Measurements from ENCODE around the gene GRIK4. TPM values are rescaled to one million over a fixed set of nuclear protein-coding genes. Genes with fewer than 3 reads are reported as not detected.
"Not testable (repeated sequence)": the region's sequence is repeated elsewhere in the genome, so short reads cannot be mapped to it uniquely, and the experiment has no call there.

The GRIK4 gene
- total and polyA plus RNA-seq, 2 donors (not counting 1 experiment from before 2014, with no cell fraction given), result 0.12 to 0.27 TPM

DNA sequence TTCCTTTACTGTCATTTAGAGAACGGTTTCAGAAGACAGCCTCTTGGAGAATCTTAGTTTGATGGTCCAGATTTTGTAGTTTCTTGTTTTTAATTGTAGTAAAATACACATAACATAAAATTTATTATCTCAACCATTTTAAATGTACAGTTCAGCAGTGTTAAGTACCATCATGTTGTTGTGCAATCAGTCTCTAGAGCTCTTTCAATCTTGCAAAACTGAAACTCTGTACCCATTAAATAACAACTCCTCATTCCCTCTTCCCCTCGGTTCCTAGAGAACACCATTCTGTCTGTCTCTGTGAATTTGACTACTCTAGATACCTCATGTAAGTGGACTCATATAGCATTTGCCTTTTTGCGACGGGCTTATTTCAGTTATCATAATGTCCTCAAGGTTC is 69.8 kb downstream of the GRIK4 start:
- CTCF ChIA-PET, result interaction anchor here (0.9 kb wide), 1 partner anchor 346 kb away, joined by 4 read pairs; no protein-coding TSS in a partner anchor
- Histone ChIP-seq H3K4me3 (ENCODE audit: control extremely low read depth in 1 of 5, extremely low read depth in 1 of 5, insufficient read depth in 1 of 5, low read depth in 2 of 5, low read length in 4 of 5) (no peak overlapping the region), H3K27ac (ENCODE audit: low read length in 2 of 2) (no peak overlapping the region), H3K9ac (ENCODE audit: low read length) (no peak overlapping the region), H3K4me1 (ENCODE audit: control insufficient read depth in 2 of 2, insufficient read depth in 2 of 2, low read length in 2 of 2) (no peaks in the 10 kb centered on the region), H3K79me2 (ENCODE audit: control insufficient read depth, insufficient read depth, low read length) (no peaks in the 10 kb centered on the region), H2AFZ (ENCODE audit: insufficient read depth, low read depth, low read length, poor library complexity, severe bottlenecking) (no peak overlapping the region), H3K36me3 (replicated peaks in 1 of 2; ENCODE audit: control extremely low read depth in 1 of 2, control insufficient read depth in 1 of 2, extremely low read depth in 1 of 2, insufficient read depth in 2 of 2, low read length in 1 of 2) (no peaks in the 10 kb centered on the region), H3K27me3 (replicated peaks in 1 of 4; ENCODE audit: control extremely low read depth in 1 of 4, control insufficient read depth in 3 of 4, insufficient read depth in 4 of 4, low read length in 3 of 4) (peaks cover 0 to 9% (median 2%) of the 10 kb centered on the region in 4 experiments), H3K4me2 (replicated peaks; ENCODE audit: low read depth, low read length, poor library complexity, severe bottlenecking) (no peak overlapping the region), H4K20me1 (ENCODE audit: control insufficient read depth, insufficient read depth, low read length, poor library complexity, severe bottlenecking) (no peaks in the 10 kb centered on the region), H3K9me3 (ENCODE audit: control extremely low read depth in 1 of 3, control insufficient read depth in 2 of 3, insufficient read depth in 1 of 3, low read length in 2 of 3) (no peaks in the 10 kb centered on the region)
- POLR2A ChIA-PET, result no interaction called here
- H3K9me3 Mint-ChIP-seq (ENCODE audit: insufficient read depth), result peaks cover 2% of the 10 kb centered on the region
- peaks cover 43% of the 10 kb centered on the region for H3K27me3 Mint-ChIP-seq
- DNase-seq (no peak), ATAC-seq (ENCODE audit: low read depth) (no peak)
- H3K4me3 Mint-ChIP-seq, result no peak overlapping the region
- no peak overlapping the region for H3K27ac Mint-ChIP-seq
- H3K4me1 Mint-ChIP-seq, result no peaks in the 10 kb centered on the region
- 33% methylated on average over 3 of the region's 4 CpGs for WGBS (ENCODE audit: insufficient coverage)
- intact Hi-C loops (cut with micrococcal nuclease), result no loop called here
- TF ChIP-seq EZH2 (IDR thresholded peaks at IDR 0.05; ENCODE audit: borderline replicate concordance, insufficient read depth, low read depth, low read length, poor library complexity, severe bottlenecking), result no peak
- TF ChIP-seq, protein P1, sequence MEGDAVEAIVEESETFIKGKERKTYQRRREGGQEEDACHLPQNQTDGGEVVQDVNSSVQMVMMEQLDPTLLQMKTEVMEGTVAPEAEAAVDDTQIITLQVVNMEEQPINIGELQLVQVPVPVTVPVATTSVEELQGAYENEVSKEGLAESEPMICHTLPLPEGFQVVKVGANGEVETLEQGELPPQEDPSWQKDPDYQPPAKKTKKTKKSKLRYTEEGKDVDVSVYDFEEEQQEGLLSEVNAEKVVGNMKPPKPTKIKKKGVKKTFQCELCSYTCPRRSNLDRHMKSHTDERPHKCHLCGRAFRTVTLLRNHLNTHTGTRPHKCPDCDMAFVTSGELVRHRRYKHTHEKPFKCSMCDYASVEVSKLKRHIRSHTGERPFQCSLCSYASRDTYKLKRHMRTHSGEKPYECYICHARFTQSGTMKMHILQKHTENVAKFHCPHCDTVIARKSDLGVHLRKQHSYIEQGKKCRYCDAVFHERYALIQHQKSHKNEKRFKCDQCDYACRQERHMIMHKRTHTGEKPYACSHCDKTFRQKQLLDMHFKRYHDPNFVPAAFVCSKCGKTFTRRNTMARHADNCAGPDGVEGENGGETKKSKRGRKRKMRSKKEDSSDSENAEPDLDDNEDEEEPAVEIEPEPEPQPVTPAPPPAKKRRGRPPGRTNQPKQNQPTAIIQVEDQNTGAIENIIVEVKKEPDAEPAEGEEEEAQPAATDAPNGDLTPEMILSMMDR (IDR thresholded peaks at IDR 0.05), result no peak

DNA sequence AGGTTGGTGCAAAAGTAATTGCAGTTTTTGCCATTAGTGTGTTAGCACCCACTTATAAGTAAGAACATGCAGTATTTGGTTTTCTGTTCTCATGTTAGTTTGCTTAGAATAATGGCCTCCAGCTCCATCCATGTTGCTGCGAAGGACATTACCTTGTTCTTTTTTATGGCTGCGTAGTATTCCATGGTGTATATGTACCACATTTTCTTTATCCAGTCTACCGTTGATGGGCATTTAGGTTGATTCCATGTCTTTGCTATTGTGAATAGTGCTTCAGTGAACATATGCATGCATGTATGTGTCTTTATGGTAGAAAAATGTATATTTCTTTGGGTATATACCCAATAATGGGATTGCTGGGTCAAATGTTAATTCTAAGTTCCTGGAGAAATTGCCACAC is 71.0 kb downstream of the GRIK4 start:
- H3K4me1 ChIP-seq (ENCODE audit: control insufficient read depth in 2 of 2, insufficient read depth in 2 of 2, low read length in 2 of 2); H3K9me3 Mint-ChIP-seq (ENCODE audit: insufficient read depth); POLR2A ChIA-PET; H4K20me1 ChIP-seq (ENCODE audit: control insufficient read depth, insufficient read depth, low read length, poor library complexity, severe bottlenecking); H3K79me2 ChIP-seq (ENCODE audit: control insufficient read depth, insufficient read depth, low read length); H3K9ac ChIP-seq (ENCODE audit: low read length); H3K4me3 ChIP-seq (ENCODE audit: control extremely low read depth in 1 of 5, extremely low read depth in 1 of 5, insufficient read depth in 1 of 5, low read depth in 2 of 5, low read length in 4 of 5); H3K36me3 ChIP-seq (replicated peaks in 1 of 2; ENCODE audit: control extremely low read depth in 1 of 2, control insufficient read depth in 1 of 2, extremely low read depth in 1 of 2, insufficient read depth in 2 of 2, low read length in 1 of 2); H2AFZ ChIP-seq (ENCODE audit: insufficient read depth, low read depth, low read length, poor library complexity, severe bottlenecking); ATAC-seq (ENCODE audit: low read depth); H3K27ac ChIP-seq (ENCODE audit: low read length in 2 of 2); H3K4me3 Mint-ChIP-seq; intact Hi-C loops (cut with micrococcal nuclease); H3K27ac Mint-ChIP-seq; H3K9me3 ChIP-seq (ENCODE audit: control extremely low read depth in 1 of 3, control insufficient read depth in 2 of 3, insufficient read depth in 1 of 3, low read length in 2 of 3); DNase-seq; CTCF ChIA-PET; H3K4me1 Mint-ChIP-seq; H3K4me2 ChIP-seq (replicated peaks; ENCODE audit: low read depth, low read length, poor library complexity, severe bottlenecking): not testable (repeated sequence)
- H3K27me3 Mint-ChIP-seq, result peaks cover 44% of the 10 kb centered on the region
- peaks cover 0 to 14% (median under 1%) of the 10 kb centered on the region in 4 experiments for H3K27me3 ChIP-seq (replicated peaks in 1 of 4; ENCODE audit: control extremely low read depth in 1 of 4, control insufficient read depth in 3 of 4, insufficient read depth in 4 of 4, low read length in 3 of 4)
- no CpG with 5 or more reads among the region's 3 CpGs for WGBS (ENCODE audit: insufficient coverage)
